ENCODE results near the gene TMEM130. TPM values are rescaled to one million over a fixed set of nuclear protein-coding genes. Genes with fewer than 3 reads are reported as not detected.
"Not testable (repeated sequence)": the region's sequence is repeated elsewhere in the genome, so short reads cannot be mapped to it uniquely, and the experiment has no call there.

TMEM130 gene
- total RNA-seq, 1 donor from 2014 or later = not detected

DNA sequence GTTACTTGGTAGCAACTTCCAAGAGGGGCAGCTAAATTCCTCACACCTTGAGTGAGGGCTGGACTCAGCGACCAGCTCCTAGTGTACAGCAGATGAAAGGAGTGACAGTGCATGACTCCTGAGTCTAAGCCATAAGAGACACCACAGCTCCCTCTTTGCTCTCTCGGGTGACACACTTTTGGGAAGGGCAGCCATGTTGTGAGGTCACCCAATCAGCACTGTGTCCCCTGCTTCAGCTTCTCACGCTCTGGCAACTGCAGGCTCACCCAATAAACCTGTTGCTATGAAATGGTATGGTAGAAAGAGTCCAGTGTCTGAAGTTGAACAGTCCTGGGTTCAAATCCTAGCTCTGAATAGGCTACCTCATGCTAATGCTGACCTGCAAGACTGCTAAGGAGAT is 20.9 kb downstream of the TMEM130 start:
- no peak for DNase-seq
- intact Hi-C loops (cut with micrococcal nuclease) = loop anchor here (10.0 kb wide), 1 partner anchor 104 kb away; no protein-coding TSS in a partner anchor
- H3K9me3 Mint-ChIP-seq = peaks cover 5% of the 10 kb centered on the region
- no peak overlapping the region for H3K27ac Mint-ChIP-seq
- H3K36me3 Mint-ChIP-seq (ENCODE audit: low read depth) = no peaks in the 10 kb centered on the region
- no peak overlapping the region for H3K4me3 Mint-ChIP-seq
- H3K27me3 Mint-ChIP-seq = peaks cover 2% of the 10 kb centered on the region
- no peaks in the 10 kb centered on the region for H3K4me1 Mint-ChIP-seq

DNA sequence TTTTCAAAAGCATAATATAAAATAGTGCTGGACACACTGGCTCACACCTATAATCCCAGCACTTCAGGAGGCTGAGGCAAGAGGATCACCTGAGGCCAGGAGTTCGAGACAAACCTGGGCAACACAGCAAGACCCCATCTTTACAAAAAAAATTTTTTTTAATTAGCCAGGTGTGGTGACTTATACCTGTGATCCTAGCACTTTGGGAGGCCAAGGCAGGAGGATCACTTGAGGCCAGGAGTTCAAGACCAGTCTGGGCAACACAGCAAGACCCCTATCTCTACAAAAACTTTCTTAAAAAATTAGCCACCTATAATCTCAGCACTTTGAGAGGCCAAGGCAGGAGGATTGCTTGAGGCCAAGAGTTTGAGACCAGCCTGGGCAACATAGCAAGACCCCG is 27.3 kb downstream of the TMEM130 start:
- H3K4me1 Mint-ChIP-seq; H3K27ac Mint-ChIP-seq; H3K36me3 Mint-ChIP-seq (ENCODE audit: low read depth); DNase-seq; H3K4me3 Mint-ChIP-seq; H3K9me3 Mint-ChIP-seq; H3K27me3 Mint-ChIP-seq: not testable (repeated sequence)
- intact Hi-C loops (cut with micrococcal nuclease) = loop anchor here (10.0 kb wide), 1 partner anchor 98 kb away; no protein-coding TSS in a partner anchor

DNA sequence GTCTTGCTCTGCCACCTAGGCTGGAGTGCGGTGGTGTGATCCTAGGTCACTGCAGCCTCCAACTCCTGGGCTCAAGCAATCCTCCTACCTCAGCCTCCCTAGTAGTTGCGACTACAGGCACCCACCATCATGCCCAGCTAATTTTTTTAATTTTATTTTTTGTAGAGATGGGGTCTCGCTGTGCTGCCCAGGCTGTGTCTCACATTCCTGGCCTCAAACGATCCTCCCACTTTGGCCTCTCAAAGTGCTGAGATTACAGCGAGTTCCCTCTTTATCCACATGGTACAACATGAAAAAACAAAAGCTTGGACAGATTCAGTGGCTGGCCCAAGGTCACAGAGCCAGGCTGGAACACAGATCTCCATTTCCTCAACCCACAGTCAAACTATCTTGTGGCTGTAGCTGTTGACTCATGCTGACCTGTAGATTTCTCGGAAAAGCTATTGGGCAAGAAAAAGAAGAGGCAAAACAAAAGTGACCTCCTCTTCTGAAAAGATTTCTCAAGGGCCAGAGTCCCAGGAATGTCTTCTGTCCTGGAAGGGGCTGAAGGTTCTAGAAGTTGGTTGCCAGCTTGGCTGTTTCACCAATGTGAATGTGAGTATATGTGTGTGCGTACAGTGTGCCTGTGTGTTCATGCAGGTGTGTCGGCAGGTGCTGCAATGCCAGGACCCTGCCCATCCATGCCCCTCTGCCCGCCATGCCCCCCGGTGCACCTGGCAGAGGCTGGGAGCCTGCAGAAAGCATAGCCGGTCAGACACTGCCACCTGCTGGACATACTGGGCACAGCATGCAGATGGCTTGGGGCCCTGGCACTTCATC is 28.4 kb downstream of the TMEM130 start:
- no peaks in the 10 kb centered on the region for H3K36me3 Mint-ChIP-seq (ENCODE audit: low read depth)

DNA sequence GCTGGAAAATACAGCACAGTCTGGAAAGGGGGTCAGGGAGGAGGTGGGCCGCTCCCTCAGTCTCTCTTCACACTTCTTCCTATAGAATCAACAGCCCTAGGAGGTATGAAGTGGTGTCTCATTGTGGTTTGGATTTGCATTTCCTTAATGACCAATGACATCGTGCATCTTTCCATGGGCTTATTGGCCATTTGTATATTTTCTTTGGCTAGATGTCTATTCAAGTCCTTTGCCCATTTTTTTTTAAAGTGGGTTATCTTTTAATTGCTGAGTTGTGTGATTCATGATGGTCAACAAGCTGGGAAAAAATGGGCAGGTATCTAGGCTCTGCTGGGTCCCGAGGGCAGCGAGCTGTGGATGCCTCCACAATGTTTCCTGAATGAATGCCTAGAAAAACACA is 29.1 kb downstream of the TMEM130 start:
- H3K27me3 Mint-ChIP-seq = no peaks in the 10 kb centered on the region
- no peak for DNase-seq
- H3K27ac Mint-ChIP-seq = no peak overlapping the region
- H3K4me1 Mint-ChIP-seq = peaks cover 2% of the 10 kb centered on the region
- no peaks in the 10 kb centered on the region for H3K36me3 Mint-ChIP-seq (ENCODE audit: low read depth)
- intact Hi-C loops (cut with micrococcal nuclease) = loop anchor here (1.0 to 10.0 kb wide), 2 partner anchors 96 to 407 kb away; no protein-coding TSS in a partner anchor
- H3K4me3 Mint-ChIP-seq = no peak overlapping the region
- no peaks in the 10 kb centered on the region for H3K9me3 Mint-ChIP-seq

More for the DNA sequence above, 28.4 kb downstream of the TMEM130 start:
- DNase-seq = peak; percentile 90
- Mint-ChIP-seq H3K4me1 (peaks cover 2% of the 10 kb centered on the region), H3K9me3 (no peaks in the 10 kb centered on the region), H3K27ac (no peak overlapping the region), H3K27me3 (no peaks in the 10 kb centered on the region), H3K4me3 (no peak overlapping the region)
- intact Hi-C loops (cut with micrococcal nuclease) = loop anchor here (1.0 to 10.0 kb wide), 2 partner anchors 97 to 408 kb away; no protein-coding TSS in a partner anchor

DNA sequence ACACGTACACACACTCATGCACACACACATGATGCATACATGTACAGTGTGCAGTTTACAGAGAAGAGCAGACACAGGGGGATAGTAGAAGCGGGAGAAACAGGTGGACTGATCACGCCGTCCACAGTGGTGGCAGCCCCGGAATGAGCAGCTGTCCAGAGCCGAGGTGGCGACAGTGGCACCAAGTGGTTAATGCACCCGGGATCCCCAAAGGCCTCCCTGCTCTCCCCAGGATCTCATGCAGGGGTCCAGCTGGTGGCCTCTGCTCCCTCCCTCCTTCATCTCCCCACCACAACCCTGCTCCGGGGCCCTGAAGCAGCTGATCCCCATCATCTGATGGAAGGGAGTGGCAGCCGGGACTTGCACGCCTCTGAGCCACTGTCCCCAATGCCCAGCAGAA is 29.7 kb downstream of the TMEM130 start:
- Mint-ChIP-seq H3K27ac (no peak overlapping the region), H3K36me3 (ENCODE audit: low read depth) (no peaks in the 10 kb centered on the region), H3K27me3 (no peaks in the 10 kb centered on the region), H3K4me3 (no peak overlapping the region), H3K9me3 (no peaks in the 10 kb centered on the region), H3K4me1 (peaks cover 2% of the 10 kb centered on the region)
- intact Hi-C loops (cut with micrococcal nuclease) = loop anchor here (10.0 kb wide), 1 partner anchor 95 kb away; no protein-coding TSS in a partner anchor
- DNase-seq = no peak

DNA sequence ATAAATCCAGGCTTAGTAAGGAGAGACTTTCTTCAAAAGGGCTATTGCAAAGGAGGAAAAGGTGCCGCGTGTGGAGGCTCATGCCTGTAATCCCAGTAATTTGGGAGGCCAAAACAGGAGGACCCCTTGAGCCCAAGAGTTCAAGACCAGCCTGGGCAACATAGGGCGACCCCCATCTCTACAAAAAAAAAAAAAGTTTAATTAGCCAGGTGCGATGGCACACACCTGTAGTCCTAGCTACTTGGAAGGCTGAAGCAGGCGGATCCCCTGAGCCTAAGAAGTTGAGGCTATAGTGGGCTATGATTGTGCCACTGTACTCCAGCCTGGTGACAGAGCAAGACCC is 32.2 kb downstream of the TMEM130 start:
- Mint-ChIP-seq H3K36me3 (ENCODE audit: low read depth) (no peaks in the 10 kb centered on the region), H3K27me3 (no peaks in the 10 kb centered on the region), H3K27ac (no peak overlapping the region), H3K4me1 (peaks cover 2% of the 10 kb centered on the region), H3K4me3 (no peak overlapping the region), H3K9me3 (no peaks in the 10 kb centered on the region)
- no peak for DNase-seq
- intact Hi-C loops (cut with micrococcal nuclease) = no loop called here

DNA sequence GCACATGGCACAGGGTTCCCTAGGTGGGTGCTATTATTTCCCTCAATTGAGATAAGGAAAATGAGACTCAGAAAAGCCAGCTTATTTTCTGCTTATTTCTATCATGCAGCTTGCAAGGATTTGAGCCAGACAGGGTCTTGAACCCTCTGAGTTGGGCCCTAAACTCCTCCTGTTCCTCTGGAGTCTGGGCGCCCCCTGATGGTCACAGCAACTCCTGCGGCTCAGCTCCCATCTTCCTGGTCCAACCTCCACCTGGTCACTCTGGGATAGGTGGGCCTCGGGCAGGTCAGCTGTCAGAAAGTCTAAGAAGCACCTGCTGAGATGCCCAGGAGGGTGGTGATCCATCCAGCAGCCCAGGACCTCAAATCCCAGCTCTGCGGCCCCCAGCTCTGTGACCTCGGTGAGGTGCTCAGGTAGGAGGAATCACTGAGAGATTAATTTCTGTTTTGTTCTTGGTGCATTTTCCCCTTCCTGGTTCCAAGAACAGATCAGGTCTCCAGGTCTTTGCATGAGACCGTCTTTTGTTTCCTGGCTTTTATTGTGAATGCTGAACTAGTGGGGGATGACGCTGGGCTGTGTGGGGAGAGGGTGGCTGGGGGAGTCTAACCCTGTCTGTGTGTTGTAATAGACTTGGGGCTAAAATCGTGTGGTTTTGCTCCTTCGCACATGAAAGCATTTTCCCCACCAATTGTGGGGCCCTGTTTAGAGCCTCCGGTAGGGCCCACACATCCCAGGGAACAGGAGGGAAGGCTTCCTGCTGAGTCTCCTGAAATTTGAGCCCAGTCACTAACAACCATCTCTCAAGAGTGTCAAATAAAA is 32.8 kb downstream of the TMEM130 start:
- Mint-ChIP-seq H3K9me3 (no peaks in the 10 kb centered on the region), H3K27ac (no peak overlapping the region), H3K4me3 (no peak overlapping the region), H3K27me3 (no peaks in the 10 kb centered on the region), H3K4me1 (peaks cover 2% of the 10 kb centered on the region), H3K36me3 (ENCODE audit: low read depth) (no peaks in the 10 kb centered on the region)
- peak; percentile 67 for DNase-seq
- intact Hi-C loops (cut with micrococcal nuclease) = no loop called here

DNA sequence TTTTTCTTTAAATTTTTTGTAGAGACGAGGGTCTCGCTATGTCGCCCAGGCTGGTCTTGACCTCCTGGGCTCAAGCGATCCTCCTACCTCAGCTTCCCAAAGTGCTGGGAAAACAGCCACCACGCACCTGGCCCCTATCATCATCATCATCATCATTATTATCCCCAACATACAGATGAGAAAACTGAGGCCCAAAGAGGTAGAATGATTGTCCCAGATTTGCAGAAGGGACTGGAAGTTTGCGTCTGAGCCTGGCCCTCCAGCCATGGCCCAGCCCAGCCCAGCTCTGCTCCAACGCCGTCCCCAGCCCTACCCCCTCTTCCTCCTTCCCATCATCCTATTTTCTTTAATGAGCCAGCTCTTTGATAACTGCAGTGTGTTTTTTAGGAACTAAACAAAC is 34.9 kb downstream of the TMEM130 start:
- Mint-ChIP-seq H3K36me3 (ENCODE audit: low read depth) (no peaks in the 10 kb centered on the region), H3K27me3 (no peaks in the 10 kb centered on the region), H3K4me3 (no peak overlapping the region), H3K4me1 (peaks cover 2% of the 10 kb centered on the region), H3K9me3 (no peaks in the 10 kb centered on the region), H3K27ac (no peak overlapping the region)
- intact Hi-C loops (cut with micrococcal nuclease) = no loop called here
- no peak for DNase-seq

DNA sequence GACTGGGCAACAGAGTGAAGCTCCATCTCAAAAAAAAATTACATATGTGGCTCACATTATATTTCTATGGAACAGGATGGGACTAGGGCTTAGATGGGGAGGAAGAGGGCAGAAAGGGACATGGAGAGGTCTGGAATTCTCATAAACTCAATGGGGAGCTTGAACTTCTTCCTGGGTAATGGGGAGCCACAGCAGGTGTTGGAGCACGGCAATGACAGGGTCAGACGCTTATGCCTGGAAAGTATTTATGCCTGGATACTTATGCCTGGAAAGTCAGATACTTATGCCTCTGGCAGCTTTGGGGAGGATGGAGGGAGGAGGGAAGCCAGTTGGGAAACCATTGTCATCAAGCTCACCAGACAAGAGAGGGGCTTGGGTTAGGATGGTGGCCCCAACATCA is 36.8 kb downstream of the TMEM130 start:
- peaks cover 2% of the 10 kb centered on the region for H3K4me1 Mint-ChIP-seq
- H3K4me3 Mint-ChIP-seq = no peak overlapping the region
- H3K9me3 Mint-ChIP-seq = no peaks in the 10 kb centered on the region
- no peak for DNase-seq
- no peaks in the 10 kb centered on the region for H3K36me3 Mint-ChIP-seq (ENCODE audit: low read depth)
- H3K27me3 Mint-ChIP-seq = no peaks in the 10 kb centered on the region
- no peak overlapping the region for H3K27ac Mint-ChIP-seq
- intact Hi-C loops (cut with micrococcal nuclease) = no loop called here

DNA sequence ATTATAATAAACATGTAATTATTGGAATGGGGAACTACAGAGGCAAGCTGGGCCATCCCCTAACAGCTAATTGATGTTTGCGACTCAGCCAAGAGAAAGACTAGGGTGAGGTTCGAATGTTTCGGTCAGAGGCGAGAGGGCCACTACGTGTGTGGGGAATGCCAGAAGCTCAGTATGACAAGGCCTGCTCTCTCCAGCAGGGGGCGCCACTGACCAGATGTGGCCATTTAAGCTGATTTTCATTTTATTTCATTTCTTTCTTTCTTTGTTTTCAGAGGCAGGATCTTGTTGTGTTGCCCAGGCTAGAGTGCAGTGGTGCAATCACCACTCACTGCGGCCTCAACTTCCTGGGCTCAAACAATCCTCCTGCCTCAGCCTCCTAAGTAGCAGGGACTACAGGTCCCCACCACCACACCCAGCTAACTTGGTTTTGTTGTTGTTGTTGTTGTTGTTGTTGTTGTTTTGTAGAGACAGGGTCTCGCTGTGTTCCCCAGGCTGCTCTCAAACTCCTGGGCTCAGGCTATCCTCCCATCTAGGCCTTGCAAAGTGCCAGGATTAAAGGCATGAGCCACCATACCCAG is 38.1 kb downstream of the TMEM130 start:
- Mint-ChIP-seq H3K4me3 (no peak overlapping the region), H3K27me3 (no peaks in the 10 kb centered on the region), H3K4me1 (no peaks in the 10 kb centered on the region), H3K27ac (no peak overlapping the region), H3K36me3 (ENCODE audit: low read depth) (no peaks in the 10 kb centered on the region), H3K9me3 (no peaks in the 10 kb centered on the region)
- peak; percentile 76 for DNase-seq
- intact Hi-C loops (cut with micrococcal nuclease) = no loop called here

DNA sequence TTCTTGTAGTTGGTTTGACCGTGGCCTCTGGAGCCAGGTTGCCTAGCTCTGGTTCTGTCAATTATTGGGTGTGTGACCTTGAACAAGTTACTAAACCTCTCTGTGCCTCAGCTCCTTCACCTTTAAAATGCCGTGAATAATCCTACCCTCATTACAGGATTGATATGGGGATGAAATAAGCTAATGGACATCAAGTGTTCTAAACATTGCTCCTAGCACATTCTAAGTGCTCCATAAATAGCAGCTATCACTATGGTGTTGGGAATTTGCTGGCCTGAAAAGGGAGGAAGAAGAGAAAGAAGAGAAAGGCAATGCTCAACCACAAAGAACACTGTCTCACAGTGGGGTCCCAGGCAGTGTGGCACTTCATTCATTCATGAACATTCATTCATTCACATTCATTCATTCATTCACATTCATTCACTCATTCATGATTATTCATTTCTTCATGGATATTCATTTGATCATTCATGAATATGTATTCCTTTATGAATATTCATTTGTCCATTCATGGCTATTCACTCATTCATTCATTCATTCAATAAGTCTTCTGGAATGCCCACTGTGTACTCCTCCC is 38.8 kb downstream of the TMEM130 start:
- Mint-ChIP-seq H3K27me3 (no peaks in the 10 kb centered on the region), H3K4me1 (no peaks in the 10 kb centered on the region), H3K27ac (no peak overlapping the region), H3K36me3 (ENCODE audit: low read depth) (no peaks in the 10 kb centered on the region), H3K4me3 (no peak overlapping the region), H3K9me3 (no peaks in the 10 kb centered on the region)
- intact Hi-C loops (cut with micrococcal nuclease) = no loop called here
- no peak for DNase-seq

DNA sequence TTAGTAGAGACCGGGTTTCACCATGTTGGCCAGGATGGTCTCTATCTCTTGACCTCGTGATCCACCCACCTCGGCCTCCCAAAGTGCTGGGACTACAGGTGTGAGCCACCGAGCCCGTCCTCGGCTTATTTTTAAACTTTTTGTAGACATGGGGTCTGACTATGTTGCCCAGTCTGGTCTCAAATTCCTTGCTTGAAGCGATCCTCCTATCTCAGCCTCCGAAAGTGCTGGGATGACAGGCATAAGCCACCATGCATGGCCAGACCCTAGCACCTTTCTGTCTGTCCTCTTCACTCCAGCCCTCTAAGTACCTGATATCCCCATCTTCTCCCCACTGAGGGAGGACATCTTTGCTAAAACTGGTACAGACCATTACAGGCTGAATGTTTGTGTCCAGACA is 41.4 kb downstream of the TMEM130 start:
- Mint-ChIP-seq H3K4me1 (no peaks in the 10 kb centered on the region), H3K27ac (no peak overlapping the region), H3K4me3 (no peak overlapping the region), H3K9me3 (no peaks in the 10 kb centered on the region), H3K27me3 (no peaks in the 10 kb centered on the region), H3K36me3 (ENCODE audit: low read depth) (no peaks in the 10 kb centered on the region)
- intact Hi-C loops (cut with micrococcal nuclease) = no loop called here
- DNase-seq = no peak

DNA sequence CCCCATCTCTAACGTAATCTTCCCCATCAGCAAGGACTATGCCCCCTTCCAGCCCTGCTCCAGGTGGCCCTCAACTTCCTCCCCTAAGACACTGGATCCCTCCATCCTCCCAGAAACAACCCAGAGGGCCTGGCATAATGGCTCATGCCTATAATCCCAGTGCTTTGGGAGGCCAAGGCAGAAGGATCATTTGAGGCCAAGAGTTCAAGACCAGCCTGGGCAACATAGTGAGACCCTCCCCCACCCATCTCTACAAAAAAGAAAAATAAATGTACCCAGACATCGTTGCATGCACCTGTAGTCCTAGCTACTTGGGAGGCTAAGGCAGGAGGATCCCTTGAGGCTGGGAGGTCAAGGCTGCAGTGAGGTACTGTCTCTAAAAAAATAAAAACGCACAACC is 42.6 kb downstream of the TMEM130 start:
- intact Hi-C loops (cut with micrococcal nuclease) = no loop called here
- Mint-ChIP-seq H3K9me3 (no peaks in the 10 kb centered on the region), H3K4me3 (no peak overlapping the region), H3K27ac (no peak overlapping the region), H3K4me1 (no peaks in the 10 kb centered on the region), H3K36me3 (ENCODE audit: low read depth) (no peaks in the 10 kb centered on the region), H3K27me3 (no peaks in the 10 kb centered on the region)
- DNase-seq = no peak

DNA sequence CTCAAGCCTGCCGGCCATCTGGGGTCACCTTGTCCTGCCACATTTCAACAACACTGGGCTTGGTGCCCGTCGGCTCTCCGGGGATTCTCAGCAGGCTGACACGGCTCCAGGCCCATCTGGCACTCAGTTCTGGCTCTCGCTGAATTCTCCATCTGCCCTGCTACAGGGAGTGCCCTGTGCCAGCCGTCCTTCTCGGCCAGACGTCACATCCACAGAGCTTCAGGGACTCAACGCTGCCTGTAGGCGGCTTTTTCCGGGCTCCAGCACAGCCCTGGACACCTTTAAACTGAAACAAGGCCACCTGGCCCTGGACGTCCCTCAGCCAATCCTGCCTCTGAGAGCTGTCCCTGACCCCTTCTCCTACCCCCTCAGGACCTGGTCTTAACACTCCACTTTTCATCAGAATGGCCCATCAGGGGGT is 43.0 kb downstream of the TMEM130 start:
- H3K4me1 Mint-ChIP-seq = no peaks in the 10 kb centered on the region

More for the DNA sequence above, 43.0 kb downstream of the TMEM130 start:
- intact Hi-C loops (cut with micrococcal nuclease) = no loop called here
- no peak overlapping the region for H3K4me3 Mint-ChIP-seq
- no peak overlapping the region for H3K27ac Mint-ChIP-seq
- DNase-seq = no peak
- H3K27me3 Mint-ChIP-seq = no peaks in the 10 kb centered on the region
- H3K36me3 Mint-ChIP-seq (ENCODE audit: low read depth) = no peaks in the 10 kb centered on the region
- H3K9me3 Mint-ChIP-seq = no peaks in the 10 kb centered on the region

Data from activated CD4-positive, alpha-beta T cell treated with anti-CD3 and anti-CD28 coated beads, Interleukin-2, amount 10 ng/mL, durations not matched to agents 24 days and 14 days (primary cell).